Activated CD4-positive, CD25-positive, alpha-beta regulatory T cell treated with anti-CD3 and anti-CD28 coated beads, Interleukin-2, amount 50 U/mL, for 24 hours (primary cell): ENCODE measurements around the gene SRMS.
A peak's percentile ranks its signal among the peaks of the same experiment; 100 is the strongest.

Experiments used
- ATAC-seq, 2 donors: fragments of 150-1000 bp; cut with Tn5 transposase; one replicate each; pipeline ENCODE4 v1.10.0; 2021; ENCODE audit warnings: mild to moderate bottlenecking in 1 of 2, moderate library complexity in 1 of 2

The SRMS gene

DNA sequence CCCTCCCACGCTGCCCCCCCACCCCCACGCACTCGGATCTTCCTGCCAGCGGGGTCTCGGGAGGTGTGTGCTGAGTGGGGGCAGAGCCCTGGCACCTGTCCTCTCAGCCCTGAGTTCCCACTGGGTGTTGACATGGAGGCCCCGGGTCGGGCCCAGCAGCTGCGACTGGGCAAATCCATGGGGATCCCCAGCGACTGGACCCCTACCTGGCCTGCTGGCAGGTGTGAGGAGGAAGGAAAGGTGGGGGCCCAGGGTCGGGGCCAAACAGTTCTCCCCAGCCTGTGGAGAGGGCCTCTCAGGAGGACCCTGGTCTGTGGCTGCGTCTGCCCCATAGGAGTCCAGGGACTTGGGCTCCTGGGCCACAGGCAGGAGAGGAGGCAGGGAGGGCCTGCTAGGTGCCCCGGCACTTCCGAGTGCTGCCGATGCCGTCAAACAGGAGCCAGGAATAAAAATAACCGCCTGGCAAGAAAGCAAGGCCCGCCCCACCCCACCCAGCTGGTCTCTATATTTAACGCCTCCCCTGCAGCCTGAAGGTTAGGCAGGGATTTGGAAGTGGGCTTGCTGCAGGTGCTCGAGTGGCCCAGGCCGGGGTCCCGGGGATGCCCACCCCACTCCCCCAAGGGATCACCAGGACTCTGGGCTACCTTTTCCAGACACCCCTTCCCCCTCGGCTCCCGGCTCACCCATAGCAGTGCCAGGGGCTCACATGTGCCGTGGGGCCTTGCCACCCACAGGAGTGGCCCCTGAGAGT lies 47.2 kb downstream of the SRMS start:
- ATAC-seq: no peak

DNA sequence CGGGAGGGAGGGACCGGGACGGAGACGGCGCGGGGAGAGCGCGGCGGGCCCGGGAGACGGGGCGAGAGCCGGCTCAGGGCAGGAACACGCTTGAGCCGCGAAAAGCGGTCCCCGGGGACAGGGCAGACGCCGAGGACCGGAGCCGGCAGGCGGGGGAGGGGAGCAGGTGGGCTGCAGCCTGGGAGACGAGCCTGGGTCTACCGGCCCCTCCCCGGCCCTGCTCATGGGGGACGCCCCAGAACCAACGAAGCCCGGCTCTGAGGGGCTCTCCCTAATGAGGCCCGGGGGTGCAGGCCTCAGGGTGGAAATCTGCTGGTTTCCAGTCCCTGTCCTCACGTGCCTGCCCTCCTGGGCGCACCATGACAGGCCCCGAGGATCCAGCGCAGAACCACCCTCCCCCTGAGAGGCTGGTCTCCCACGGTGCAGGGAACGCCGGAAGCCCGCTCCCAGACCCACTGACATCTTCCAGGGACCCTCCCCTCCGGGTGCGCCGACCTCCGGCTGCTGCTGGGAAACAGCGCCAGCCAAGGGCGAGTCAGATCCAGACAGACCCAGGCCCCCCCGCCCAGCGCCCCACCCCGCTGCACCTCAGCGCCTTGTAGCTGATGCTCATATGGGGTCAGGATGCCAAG lies 48.1 kb downstream of the SRMS start:
- ATAC-seq: no peak

DNA sequence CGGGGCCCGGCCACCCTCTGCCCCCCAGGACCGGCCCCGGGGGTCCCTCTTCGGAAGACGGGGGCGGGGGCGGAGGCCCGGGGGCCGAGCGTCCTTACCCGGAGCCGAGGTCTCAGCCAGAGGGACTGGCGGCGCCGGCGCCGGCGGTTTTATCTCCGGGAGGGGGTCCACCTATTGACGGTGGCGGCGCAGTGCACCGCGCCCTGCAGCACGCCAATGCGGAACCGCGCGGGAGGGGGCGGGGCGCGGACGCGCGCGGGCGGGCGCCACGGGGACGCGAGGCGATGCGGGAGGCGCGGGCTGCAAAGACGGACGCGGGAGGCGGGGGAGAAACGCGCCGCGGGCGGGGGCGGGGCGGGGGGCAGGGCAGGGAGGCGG lies 48.6 kb downstream of the SRMS start, which contains the start of gene EEF1A2:
Gene EEF1A2 (minus strand): TSS at position 124 of the 378 bp plus-strand sequence. CDS start 1,320 bp downstream, outside the sequence.
- peak; percentile 20 to 36 for ATAC-seq

DNA sequence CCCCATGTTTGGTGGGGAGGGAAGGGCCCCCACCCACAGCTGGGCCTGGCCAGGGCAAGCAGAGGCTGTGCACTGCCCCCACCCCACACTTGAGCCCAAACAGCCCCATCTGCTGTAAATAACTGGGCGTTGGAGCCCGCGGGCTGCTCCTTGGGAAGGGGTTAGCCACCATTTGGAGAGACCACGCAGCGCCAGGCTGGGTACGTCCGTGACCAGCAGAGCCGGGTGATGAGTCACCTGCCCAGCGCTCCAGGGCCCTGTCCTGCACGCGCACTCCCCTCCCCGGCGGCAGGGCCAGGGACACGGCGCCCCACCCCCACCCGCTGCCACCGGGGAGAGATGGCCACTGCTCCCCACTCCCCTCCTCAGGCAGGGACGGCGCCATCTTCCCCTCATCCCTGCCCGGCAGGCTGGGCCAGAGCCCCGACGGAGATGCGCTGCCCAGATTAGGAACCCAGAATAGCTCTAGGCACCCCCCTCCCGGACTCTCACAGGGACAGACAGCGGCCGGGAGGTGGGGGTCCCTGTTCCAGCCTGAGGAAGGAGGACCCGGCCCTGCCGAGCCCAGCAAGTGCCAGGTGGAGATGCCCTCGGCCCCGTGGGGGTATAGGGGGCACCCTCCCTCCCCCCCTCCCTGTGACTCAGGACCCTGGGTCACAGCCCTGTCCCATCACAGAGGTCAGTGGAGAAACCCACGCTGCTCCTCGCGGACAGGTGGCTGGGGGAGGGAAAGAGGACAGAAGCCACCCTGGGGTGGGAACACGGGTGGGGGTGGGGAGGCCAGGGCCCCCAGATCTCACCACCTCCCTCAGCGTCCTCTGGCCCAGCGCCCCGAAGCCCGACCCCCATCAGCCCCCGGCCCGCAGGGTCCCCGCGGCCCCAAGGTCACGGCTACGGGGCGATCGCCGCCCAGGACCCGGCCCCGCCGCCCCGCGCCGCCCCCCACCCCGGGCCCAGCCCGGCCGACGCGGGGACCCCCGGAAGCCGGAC lies 49.3 kb downstream of the SRMS start:
- no peak for ATAC-seq

DNA sequence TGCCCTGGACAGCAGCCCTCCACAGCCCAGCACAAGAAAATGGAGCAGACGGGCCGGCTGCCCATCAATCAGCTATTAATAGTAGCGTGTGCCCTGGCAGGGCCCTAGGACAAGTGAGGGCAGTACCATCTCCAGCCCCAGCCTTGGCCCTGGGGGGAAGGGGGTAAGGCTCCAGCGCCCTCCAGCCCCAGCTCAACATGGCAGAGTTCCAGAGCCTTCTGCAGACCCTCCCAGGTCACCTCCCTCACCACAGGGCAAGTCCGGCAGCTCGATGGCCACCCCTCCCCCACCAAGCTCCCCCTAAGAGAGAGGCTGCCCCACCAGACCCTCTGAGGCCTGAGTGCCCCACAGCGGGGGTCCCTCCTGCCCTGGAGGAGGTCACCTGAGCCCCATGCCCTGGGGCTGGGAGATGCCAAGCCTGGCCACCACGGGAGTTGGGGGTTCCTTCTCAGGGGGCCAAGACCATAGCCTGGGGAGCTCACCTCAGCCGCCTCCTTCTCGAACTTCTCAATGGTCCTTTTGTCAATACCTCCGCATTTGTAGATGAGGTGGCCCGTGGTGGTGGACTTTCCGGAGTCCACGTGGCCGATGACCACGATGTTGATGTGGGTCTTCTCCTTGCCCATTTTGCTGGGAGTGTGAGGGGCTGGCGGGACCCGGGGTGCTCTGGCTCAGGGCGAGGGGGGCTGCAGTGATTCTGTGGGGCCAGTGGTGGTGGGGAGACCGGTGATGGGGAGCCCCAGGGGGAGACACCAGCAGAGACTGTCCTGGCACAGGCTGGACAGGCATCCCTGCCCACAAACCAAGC lies 50.2 kb downstream of the SRMS start:
- no peak for ATAC-seq

DNA sequence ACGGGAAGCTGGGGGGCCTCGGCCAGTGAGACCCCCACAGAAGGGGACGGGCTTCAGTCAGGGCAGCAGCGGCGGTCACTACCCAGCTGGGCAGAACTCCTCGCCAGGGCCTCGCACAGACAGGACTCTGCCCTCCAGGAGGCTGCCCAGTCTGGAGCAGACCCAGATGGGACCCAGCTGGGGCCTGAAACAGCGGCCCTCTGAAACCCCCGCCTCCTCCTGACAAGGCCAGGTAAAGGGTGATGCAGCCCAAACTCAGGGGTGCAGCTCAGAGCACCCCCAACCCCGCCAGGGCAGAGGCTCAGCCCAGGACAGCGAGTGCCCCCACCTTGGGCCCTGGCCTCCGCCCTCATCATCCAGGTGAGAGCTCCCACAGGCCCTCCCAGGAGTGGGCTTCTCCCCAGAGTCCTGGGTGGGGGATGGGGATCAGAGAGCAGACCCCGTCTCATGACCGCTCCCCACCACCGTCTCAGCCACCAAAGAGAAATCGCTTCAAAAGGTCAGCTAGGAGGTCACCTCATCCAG lies 50.9 kb downstream of the SRMS start:
- ATAC-seq: no peak

DNA sequence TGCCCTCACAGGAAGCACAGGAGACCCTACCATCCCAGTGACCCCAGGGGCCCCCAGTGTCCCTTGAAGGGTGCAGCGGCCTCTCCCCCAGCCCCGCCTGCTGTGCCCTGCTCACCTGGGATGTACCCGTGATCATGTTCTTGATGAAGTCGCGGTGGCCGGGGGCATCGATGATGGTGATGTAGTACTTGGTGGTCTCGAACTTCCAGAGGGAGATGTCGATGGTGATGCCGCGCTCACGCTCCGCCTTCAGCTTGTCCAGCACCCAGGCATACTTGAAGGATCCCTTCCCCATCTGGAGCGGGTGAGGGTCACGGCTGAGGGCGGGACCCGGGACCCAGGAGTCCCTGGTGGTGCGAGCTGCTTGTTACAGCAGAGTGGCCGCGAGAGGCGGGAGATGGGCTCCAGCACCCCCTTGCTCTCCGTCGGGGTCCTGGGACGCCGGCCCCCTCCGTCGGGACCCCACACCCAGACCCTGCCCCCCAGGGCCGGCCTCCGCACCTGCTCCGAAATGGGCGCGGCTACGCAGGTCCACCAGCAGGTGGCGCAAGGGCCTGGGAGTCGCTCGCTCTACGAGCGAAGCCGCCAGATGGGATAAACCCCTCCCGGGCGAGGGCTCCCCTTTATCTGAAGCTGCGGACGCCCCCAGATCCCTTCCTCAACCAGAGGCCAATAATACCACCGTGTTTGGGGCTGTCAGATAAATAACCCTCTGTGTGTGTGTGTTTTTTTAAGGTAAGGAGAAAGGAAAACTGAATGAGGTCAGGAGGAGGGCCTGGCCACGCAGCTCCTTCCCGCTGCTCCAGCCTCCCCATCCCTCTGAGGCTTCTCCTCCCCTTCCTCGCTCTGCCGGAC lies 51.6 kb downstream of the SRMS start:
- ATAC-seq: peak; percentile 57 to 70

DNA sequence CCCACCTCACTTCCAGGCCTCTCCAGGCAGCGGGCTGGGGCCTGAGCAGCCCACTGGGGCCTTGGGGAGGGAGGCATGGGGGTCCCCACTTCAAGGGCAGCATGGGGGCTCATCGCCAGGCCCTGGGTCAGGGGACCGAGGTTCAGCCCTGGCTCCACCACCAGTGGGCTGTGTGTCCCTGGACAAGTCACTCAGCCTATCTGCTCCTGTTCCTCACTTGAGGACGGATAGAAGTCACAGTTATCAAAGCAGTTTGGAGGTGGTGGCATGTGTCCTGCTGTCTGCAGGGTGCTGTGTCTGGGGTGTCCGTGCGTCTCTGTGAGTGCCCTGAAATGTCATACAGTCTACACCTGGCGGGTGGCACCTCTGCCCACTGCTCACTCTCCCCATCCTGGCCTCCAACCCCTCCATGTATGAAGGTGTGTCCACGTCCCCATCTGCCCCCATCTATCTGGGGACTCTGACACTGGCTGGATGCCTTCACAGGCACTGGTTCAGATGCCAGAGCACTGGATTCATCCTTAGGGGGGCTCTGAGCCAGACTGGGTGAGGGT lies 52.3 kb downstream of the SRMS start:
- no peak for ATAC-seq

DNA sequence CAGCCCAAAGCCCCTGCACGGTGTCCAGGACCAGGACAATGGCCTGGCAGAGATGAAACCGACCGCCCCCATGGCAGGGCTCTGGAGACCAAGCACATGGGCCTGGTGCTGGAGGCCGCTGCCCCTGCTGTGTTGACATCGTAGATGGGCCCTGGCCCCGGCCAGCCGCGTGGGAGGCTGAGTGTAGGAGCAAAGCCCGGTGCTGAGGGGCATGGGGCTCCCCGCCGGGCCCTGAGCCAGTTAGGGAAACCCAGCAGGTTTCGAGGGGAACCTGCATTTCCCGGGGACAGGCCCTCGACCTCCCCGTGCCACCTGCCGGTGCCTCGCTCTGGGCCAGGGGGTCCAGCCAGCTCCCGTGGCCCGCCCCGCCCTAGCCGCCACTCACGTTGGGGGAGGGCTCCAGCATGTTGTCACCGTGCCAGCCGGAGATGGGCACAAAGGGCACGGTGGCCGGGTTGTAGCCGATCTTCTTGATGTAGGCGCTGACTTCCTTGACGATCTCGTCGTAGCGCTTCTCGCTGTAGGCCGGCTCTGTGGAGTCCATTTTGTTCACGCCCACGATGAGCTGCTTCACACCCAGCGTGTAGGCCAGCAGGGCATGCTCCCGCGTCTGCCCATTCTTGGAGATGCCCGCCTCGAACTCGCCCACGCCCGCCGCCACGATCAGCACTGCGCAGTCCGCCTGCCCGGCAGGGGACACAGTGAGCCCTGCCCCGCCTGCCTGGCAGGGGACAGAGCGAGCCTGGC lies 53.0 kb downstream of the SRMS start:
- ATAC-seq: no peak

DNA sequence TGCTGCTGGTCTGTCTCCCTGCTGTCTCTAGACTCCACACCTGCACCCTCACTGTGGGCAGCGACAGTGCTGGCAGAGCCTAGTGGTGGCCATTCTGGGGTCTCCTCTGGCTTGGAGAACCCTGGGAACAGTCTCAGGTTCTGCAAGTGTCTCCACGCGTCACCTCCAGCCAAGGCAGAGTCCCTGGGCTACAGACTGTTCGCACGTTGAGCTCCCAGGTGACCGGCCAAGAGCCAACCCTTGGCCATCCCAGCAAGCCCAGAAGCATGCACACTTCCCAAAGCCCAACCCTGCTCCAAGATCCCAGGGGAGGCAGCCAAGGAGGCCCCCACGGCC lies 53.5 kb downstream of the SRMS start:
- no peak for ATAC-seq

DNA sequence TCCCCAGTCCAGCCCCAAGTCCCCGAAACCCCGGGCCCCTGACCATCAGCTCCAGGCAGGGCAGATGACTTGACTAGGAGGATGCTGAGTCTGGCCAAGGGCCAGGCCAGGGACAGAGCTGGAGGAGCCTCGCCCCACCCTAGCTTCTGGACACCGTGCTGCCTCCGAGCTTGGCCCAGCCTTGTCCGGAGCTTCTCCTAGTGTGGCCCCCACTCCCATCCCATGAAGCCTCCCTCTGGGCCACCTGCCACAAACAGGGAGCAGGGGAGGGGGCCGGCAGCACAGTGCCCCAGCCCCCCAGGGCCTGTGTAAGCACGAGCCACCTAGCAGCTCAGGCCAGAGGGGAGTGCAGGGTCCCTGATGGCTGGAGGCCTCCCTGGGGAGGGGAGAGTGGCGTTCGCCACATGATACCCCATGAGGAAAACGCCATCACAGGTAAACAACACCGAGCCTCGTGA lies 54.0 kb downstream of the SRMS start:
- ATAC-seq: no peak

DNA sequence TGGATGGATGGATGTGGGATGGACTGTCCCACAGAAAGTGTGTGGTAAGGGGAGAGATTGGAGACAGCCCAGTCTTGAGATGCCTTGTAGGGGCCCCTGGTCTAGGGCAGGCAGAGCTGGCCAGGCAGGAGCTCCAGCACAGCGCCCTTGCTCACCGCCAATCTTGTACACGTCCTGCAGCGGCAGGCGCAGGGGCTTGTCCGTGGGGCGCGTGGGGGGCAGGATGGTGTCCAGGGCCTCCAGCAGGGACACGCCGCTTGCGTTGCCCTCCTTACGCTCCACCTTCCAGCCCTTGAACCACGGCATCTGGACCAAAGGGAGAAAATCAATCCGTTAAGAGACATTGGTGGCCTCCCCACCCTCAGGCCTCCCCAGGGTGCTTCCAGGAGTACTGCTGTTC lies 54.6 kb downstream of the SRMS start:
- no peak for ATAC-seq

DNA sequence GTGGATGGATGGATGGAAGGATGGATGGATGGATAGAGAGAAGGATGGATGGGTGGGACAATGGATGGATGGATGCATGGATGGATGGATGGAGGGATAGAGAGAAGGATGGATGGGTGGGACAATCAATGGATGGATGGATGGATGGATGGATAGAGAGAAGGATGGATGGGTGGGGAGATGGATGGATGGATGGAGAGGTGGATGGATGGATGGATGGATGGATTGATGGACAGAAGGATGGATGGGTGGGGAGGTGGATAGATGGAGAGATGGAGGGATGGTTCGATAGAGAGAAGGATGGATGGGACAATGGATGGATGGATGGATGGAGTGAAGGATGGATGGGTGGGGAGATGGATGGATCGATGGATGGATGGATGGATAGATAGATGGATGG lies 55.0 kb downstream of the SRMS start:
- no peak for ATAC-seq

DNA sequence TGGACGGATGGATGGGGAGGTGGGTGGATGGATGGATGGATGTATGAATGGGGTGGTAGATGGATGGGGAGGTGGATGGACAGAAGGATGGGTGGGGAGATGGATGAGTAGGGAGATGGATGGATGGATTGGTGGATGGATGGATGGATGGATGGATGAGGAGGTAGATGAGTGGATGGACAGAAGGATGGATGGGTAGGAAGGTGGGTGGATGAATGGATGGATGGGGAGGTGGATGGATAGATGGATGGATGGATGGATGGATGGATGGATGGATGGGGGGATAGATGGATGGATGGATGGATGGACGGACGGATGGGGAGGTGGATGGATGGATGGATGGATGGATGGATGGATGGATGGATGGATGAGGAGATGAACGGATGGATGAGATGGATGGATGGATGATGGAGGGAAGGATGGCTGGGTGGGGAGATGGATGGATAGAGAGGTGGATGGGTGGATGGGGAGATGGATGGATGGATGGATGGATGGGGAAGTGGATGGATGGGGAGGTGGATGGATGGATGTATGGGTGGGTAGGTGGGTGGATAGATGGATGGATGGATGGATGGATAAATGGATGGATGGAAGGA lies 55.8 kb downstream of the SRMS start:
- ATAC-seq: no peak

DNA sequence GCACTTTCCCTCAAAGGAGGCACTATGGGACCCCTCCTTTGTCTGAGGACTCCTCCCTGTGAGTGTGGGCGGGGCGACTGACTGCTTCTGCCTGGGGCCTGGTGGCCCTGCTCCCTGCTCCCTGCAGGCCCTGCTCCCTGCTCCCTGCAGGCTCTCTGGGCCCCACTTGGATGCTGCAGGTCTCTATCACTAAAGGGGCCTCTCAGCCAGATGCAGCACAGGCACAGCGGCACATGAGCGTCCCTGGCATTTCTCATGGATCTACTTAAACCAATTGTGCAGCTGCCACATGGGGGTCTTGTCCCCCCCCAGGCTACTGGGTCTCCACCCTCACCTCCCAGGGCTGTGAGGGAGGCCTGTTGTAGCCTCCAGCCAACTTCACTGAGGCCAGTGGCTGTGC lies 56.5 kb downstream of the SRMS start:
- ATAC-seq: no peak
